ENCODE measurements around the gene PTGES3. TPM values are rescaled to one million over a fixed set of nuclear protein-coding genes. Genes with fewer than 3 reads are reported as not detected.

PTGES3 gene
- total and polyA plus RNA-seq, 2 experiments from 2014 or later: 128 to 156 TPM

DNA sequence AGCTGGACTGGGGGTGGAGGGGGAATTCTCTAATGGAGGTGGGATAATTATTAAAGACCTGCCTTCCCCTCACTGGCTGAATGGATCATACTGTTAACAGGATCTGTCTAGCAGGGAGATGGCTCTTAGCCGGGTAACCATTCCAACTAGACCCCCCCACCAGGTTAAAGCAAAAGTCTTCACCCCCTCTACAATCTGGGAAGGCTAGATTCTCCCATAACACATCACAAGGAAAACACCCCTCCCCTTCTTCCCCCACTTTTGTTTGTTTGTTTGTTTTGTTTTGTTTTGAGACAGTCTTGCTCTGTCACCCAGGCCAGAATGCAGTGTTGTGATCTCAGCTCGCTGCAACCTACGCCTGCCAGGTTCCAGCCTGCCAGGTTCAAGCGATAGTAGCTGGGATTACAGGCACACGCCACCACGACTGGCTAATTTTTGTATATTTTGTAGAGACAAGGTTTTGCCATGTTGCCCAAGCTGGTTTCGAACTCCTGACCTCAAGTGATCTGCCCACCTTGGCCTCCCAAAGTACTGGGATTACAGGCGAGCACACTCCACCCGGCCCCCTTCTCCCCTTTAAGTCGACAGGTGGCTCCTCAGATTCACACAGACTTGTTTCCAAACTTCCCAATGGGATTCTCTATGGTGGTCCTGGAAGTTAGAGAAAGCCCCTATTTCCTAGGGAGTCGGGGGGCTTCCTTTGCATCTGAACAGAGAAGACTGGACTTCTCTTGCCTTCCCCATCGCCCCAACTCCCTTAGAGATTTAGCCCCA lies 54.4 kb downstream of the PTGES3 start:
- TF ChIP-seq, protein P1, sequence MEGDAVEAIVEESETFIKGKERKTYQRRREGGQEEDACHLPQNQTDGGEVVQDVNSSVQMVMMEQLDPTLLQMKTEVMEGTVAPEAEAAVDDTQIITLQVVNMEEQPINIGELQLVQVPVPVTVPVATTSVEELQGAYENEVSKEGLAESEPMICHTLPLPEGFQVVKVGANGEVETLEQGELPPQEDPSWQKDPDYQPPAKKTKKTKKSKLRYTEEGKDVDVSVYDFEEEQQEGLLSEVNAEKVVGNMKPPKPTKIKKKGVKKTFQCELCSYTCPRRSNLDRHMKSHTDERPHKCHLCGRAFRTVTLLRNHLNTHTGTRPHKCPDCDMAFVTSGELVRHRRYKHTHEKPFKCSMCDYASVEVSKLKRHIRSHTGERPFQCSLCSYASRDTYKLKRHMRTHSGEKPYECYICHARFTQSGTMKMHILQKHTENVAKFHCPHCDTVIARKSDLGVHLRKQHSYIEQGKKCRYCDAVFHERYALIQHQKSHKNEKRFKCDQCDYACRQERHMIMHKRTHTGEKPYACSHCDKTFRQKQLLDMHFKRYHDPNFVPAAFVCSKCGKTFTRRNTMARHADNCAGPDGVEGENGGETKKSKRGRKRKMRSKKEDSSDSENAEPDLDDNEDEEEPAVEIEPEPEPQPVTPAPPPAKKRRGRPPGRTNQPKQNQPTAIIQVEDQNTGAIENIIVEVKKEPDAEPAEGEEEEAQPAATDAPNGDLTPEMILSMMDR (IDR thresholded peaks at IDR 0.05; ENCODE audit: poor library complexity): no peak
- H3K4me3 ChIP-seq: peak overlapping the region; percentile 79
- peak overlapping the region; percentile 89 for H3K27ac ChIP-seq
- H3K36me3 ChIP-seq (replicated peaks; ENCODE audit: insufficient read depth, low read depth): no peaks in the 10 kb centered on the region
- WGBS (ENCODE audit: low lambda C conversion rate, missing lambda C conversion rate): 43% methylated on average over 12 of the region's 12 CpGs
- no peaks in the 10 kb centered on the region for H3K27me3 ChIP-seq
- H4K20me1 ChIP-seq (ENCODE audit: insufficient read depth, poor library complexity, severe bottlenecking): peaks cover 9% of the 10 kb centered on the region
- no peaks in the 10 kb centered on the region for H3K9me3 ChIP-seq (ENCODE audit: low read depth)
- no peak overlapping the region for H2AFZ ChIP-seq
- no peaks in the 10 kb centered on the region for H3K9me2 ChIP-seq (replicated peaks; ENCODE audit: insufficient read depth)
- peaks cover 35% of the 10 kb centered on the region for H3K4me1 ChIP-seq (ENCODE audit: insufficient read depth)
- no peak for DNase-seq (ENCODE audit: low spot score)
- H3K4me2 ChIP-seq: peak overlapping the region; percentile 75
- H3K79me2 ChIP-seq: peaks cover 67% of the 10 kb centered on the region

DNA sequence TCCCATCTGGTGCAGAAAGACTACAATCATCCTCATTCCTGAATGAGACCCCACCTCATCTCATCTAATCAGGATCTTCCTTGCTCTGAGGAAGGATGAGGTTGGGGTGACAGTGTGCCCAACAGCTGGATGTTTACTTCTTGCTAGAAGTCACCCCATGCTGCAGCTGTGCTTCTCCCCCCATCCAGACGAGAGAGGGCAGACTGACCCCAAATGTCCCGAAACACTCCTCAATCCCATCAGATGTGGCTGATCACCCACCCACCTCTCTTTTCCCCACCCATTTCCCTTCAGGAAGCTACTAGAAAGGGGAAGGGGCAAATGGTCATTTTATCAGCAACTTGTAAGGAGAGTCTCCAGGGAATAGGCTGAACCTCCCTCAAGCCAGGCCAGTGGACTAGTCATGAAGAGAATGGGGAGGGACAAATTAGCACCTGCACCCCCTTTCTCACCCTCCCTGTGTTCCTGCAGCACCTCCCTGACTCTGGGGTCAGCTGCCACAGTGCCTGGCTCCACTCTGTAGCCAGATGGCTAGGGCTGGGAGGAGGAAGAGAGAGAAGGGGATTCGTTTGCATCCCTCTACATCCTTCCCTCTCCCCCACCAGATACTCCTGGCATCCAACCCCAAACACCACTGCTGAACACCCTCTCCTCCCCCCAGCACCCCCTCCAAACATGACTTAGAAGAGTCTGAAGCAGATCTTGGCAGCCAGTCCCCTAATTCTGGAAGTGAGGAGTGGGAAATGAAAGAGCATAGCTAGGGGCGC lies 55.2 kb downstream of the PTGES3 start:
- no peaks in the 10 kb centered on the region for H3K9me2 ChIP-seq (replicated peaks; ENCODE audit: insufficient read depth)
- no peak overlapping the region for H2AFZ ChIP-seq
- H3K79me2 ChIP-seq: peaks cover 75% of the 10 kb centered on the region
- WGBS (ENCODE audit: low lambda C conversion rate, missing lambda C conversion rate): 79% methylated on average over 4 of the region's 4 CpGs
- no peaks in the 10 kb centered on the region for H3K9me3 ChIP-seq (ENCODE audit: low read depth)
- peak overlapping the region; percentile 75 for H3K4me2 ChIP-seq
- H3K27me3 ChIP-seq: no peaks in the 10 kb centered on the region
- H3K36me3 ChIP-seq (replicated peaks; ENCODE audit: insufficient read depth, low read depth): no peaks in the 10 kb centered on the region
- no peak overlapping the region for H3K4me3 ChIP-seq
- no peak for DNase-seq (ENCODE audit: low spot score)
- H3K27ac ChIP-seq: peak overlapping the region; percentile 64
- H3K4me1 ChIP-seq (ENCODE audit: insufficient read depth): peaks cover 33% of the 10 kb centered on the region
- H4K20me1 ChIP-seq (ENCODE audit: insufficient read depth, poor library complexity, severe bottlenecking): peaks cover 17% of the 10 kb centered on the region
- TF ChIP-seq EZH2phosphoT487 (IDR thresholded peaks at IDR 0.05; ENCODE audit: low read depth, severe bottlenecking, unreplicated experiment) (no peak), EZH2 (IDR thresholded peaks at IDR 0.05; ENCODE audit: borderline replicate concordance) (no peak)
- TF ChIP-seq, protein P1 (IDR thresholded peaks at IDR 0.05; ENCODE audit: poor library complexity): no peak

DNA sequence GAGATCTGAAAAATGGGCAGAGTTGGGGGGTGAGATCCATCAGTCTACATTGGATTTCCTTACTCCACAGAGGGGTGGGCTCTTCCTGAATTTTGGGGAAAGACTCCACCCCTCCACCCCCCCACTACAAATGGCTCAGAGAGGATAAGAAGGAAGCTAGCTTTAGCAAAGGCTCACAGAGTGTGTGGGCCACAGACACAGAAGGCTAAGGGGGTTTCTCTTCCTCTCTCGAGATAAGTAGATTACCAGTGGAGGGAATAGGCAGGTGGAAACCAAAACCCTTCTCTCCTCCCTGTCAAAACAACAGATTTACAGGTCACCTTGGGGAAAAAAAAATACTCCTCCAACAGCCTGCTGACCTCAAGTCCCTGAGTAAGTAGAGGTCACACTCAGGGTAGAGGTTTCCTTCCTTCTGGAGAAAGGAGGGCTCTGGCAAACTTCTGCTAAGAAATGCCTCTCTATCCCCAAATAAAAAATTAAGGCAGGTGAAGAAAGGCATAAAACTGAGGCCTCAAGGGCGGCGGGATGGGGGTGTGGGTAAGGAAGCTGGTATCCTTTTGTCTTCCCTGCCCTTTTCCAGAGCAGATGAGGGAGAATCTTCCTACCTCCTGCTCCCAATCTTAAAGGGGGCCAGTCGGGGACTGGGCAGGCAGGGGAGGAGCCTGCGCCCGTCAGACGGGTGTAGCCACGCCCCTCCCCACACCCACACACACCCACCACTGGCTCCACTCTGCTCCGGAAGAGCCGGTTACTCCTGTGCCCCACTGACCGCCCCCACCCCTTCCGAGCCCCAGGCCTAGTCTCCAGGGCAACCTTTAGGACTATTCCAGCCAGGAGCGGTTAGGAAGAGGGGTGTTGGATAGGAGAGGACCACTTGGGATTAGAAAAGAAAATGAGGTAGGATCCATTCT lies 56.0 kb downstream of the PTGES3 start:
- Histone ChIP-seq H3K36me3 (replicated peaks; ENCODE audit: insufficient read depth, low read depth) (no peaks in the 10 kb centered on the region), H3K27ac (peak overlapping the region; percentile 64), H4K20me1 (ENCODE audit: insufficient read depth, poor library complexity, severe bottlenecking) (peaks cover 25% of the 10 kb centered on the region), H3K9me2 (replicated peaks; ENCODE audit: insufficient read depth) (no peaks in the 10 kb centered on the region), H3K9me3 (ENCODE audit: low read depth) (no peaks in the 10 kb centered on the region), H3K4me2 (peak overlapping the region; percentile 75), H3K79me2 (peaks cover 83% of the 10 kb centered on the region), H3K27me3 (no peaks in the 10 kb centered on the region), H3K4me3 (no peak overlapping the region), H3K4me1 (ENCODE audit: insufficient read depth) (peaks cover 25% of the 10 kb centered on the region), H2AFZ (no peak overlapping the region)
- peak; percentile 84 for DNase-seq (ENCODE audit: low spot score)
- TF ChIP-seq EZH2 (IDR thresholded peaks at IDR 0.05; ENCODE audit: borderline replicate concordance) (no peak), EZH2phosphoT487 (IDR thresholded peaks at IDR 0.05; ENCODE audit: low read depth, severe bottlenecking, unreplicated experiment) (no peak)
- TF ChIP-seq, protein P1 (IDR thresholded peaks at IDR 0.05; ENCODE audit: poor library complexity): no peak
- WGBS (ENCODE audit: low lambda C conversion rate, missing lambda C conversion rate): 14% methylated on average over 8 of the region's 13 CpGs
